Bone marrow (tissue), 2 donors: ENCODE results near the gene MYO9A.
"Not testable (repeated sequence)": the region's sequence is repeated elsewhere in the genome, so short reads cannot be mapped to it uniquely, and the experiment has no call there.

ENCODE experiments used
- DNase-seq, 2 donors: peaks; one replicate each; lab custom pipeline; 2025; lab: John Stamatoyannopoulos, UW

Gene MYO9A

DNA sequence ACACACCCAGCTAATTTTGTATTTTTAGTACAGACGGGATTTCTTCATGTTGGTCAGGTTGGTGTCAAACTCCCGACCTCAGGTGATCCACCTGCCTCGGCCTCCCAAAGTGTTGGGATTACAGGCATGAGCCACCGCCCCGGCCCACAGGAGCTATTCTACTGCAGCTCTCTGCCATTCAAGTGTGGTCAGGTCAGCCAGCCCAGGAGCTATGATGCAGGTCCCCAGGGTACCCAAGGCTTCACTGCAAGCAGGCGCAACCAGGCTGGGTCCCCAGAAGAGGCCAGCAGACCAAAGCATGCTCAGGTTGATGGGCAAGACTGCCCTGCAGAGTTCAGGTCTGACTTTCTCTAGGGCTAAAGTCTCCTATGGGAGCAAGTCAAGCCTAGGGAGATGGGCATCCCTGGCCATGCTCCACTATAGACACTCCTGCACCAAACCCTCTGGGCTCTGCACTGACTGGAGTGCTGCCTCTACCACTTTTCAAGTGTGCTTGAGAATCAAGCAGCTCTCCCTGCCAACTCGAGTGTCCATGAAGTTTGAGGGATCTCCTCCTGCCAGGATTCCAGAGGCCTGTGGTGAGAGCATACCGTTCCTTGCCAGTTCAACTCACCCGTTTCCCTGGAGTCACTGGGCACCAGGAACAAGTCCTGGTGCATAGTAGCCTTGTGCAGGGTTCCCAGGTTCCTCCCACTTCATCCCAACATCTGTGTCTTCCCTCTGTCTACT lies 30.9 kb downstream of the MYO9A start:
- DNase-seq = no peak

DNA sequence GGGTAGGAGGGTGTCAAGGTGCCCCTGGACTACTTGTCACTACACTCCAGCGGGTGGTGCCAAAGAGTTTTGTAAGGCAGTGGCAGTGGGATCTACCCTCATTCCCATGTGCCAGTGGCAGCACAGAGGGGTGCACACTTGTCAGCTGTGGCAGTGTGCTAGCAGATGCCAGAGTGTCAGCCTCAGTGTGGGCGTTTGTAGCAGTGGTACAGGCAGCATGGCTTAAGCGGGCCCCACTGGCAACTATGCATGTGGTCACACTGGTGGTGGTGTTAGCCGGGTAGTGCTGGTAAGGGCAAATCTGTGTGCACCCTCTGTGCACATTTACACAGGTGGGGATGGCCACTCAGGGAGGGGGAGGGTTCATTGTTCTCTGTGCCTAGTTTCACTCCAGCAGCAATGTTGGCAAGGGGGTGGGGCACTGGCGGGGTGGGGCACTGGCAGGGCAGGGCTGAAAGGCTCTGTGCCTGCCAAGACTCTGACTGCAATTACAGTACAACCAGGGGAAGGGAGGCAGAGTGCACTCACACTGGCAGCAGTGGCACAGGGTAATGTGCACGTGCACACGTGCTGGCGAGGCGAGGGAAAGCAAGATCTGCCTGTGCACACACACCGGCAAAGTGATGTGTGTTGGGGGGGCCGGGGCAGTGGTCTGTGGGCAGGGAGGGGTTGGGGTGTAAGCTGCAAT lies 31.8 kb downstream of the MYO9A start:
- DNase-seq = no peak

DNA sequence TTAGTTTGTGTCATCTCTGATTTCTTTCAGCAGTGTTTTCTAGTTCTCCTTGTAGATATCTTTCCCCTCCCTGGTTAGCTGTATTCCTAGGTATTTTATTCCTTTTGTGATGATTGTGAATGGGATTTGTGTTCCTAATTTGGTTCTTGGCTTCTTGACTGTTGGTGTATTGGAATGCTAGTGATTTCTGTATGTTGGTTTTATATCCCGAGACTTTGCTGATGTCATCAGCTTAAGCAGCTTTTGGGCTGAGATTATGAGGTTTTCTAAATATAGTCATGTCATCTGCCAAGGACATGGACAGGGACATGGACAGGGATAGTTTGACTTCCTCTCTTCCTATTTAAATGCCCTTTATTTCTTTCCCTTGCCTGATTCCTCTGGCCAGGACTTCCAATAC lies 35.8 kb downstream of the MYO9A start:
- no peak for DNase-seq

DNA sequence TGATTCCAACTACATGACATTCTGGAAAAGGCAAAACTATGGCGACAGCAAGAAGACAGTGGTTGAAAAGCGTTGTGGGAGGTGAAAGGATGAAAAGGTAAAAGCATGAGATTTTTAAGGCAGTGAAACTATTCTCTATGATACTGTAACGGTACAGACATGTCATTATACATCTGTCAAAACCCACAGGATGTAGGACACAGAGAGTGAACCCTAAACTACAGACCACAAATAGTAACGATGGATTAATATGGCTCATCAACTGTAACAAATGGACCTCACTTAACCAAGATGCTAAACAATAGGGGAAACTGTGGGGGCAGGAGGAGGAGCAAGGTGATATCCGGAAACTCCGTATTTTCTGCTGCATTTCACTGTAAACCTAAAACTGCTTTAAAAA lies 39.1 kb downstream of the MYO9A start:
- DNase-seq = no peak

DNA sequence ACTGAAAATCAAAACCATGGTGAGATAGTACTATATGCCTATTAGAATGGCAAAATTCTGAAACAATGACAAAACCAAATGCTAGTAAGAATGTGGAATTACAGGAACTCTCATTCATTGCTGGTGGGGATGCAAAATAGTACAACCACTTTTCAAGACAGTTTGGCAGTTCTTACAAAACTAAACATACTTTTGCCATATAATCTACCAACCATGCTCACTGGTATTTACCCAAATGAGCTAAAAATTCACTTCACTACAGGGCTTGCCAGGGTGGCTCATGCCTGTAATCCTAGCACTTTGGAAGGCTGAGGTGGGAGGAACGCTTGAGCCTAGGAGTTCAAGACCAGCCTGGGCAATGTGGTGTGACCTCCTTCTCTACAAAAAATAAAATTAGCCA lies 40.0 kb downstream of the MYO9A start:
- no peak for DNase-seq

DNA sequence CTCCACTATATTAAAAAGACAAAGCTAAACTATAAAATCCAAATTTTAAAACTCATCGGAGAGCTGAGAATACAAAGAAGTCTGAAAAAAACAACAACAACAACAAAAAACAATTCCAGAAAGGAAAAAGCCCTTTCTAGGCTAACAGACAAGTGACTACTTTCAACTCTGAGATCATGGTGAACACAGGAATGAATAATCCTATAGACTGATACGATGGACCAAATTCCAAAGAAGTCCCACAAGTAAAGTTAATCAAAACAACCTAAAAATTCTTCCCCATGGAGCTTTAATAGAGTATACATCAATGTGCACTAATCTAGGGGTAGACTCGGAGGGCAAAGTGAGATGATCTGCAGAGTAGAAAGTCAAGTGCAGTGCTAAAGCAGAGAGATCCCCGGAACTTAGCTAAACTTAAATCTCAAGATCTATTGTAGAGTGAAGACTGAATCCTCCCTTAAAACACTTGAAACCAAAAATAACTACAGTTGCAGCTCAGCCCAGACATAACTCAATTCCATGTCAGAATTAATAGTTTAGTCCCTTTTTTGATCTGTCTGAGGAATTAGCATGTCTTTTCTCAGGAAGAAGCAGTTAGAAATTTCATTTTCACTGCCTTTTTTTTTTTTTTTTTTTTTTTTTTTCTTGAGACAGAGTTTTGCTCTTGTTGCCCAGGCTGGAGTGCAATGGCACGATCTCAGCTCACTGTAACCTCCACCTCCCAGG lies 43.5 kb downstream of the MYO9A start:
- no peak for DNase-seq

DNA sequence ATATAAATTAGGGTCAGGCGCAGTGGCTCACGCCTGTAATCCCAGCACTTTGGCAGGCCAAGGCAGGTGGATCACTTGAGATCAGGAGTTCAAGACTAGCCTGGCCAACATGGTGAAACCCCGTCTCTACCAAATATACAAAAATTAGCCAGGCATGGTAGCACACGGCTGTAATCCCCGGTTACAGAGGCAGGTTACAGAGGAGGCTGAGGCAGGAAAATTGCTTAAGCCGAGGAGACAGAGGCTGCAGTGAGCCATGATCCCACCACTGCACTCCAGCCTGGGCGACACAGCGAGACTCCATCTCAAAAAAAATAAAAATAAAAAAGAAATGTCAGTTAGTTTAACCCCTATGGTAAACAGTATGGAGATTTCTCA lies 46.5 kb downstream of the MYO9A start:
- not testable (repeated sequence) for DNase-seq

DNA sequence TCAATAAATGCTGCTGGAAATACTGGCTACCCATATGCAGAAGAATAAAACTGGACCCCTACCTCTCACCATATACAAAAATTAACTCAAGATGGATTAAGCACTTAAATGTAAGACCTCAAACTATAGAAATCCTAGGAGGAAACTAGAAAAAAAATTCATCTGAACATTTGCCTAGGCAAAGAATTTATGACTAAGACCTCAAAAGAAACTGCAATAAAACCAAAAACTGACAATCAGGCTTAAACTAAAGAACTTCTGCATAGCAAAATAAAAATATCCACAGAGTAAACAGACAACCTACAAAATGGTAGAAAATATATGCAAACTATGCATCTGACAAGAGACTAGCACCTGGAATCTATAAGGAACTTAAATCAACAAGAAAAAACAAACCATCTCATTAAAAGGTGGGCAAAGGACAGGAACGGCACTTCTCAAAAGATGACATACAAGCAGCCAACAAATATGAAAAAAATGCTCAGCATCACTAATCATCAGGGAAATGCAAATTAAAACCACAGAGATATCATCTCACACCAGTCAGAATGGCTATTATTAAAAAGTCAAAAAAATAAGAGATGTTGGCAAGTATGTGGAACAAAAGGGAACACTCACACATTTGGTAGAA lies 47.0 kb downstream of the MYO9A start:
- no peak for DNase-seq

DNA sequence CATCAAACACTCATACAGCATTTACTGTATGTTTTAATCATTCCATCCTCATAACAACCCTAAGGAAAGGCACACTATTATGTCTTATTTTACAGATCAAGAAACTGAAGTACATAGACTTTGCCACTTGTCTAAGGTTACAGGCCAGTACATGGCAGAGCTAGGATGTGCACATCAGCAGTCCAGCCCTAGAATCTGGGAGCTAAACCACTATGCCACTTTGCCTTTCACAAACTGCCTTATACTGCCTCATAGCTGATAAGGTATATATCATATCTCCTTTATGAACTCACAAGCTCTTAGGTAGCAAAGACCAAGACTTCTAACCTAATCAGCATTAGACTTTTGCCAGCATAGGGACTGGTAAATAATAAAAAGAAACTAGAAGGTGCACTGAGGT lies 49.1 kb downstream of the MYO9A start:
- no peak for DNase-seq

DNA sequence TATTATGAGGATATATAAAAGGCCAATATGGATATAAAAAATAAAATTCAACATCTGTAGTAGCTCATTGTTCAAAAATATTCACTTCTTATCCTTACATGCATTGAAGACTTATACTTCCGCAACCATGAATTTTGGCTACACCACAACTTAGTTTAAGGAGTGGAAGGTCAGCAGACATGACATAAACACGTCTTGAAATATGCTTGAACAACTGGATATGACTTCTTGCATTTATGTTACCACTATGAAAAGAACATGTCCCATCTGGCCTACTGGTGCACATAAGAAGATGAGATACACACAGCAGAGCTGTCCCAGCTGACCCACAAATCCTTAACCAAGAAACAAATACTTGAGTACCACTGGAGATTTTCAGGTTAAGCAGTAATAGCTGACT lies 52.1 kb downstream of the MYO9A start:
- DNase-seq = no peak

DNA sequence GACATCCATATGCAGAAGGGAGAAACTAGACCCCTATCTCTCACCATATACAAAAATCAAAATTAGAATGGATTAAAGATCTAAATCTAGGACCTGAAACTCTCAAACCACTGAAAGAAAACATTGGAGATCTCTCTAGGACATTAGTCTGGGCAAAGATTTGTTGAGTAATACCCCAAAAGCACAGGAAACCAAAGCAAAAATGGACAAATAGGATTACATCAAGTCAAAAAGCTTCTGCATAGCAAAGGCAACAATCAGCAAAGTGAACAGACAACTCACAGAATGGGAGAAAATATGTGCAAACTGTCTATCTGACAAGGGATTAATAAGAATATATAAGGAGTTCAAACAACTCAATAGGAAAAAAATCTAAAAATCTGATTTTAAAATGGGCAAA lies 54.8 kb downstream of the MYO9A start:
- DNase-seq = no peak

DNA sequence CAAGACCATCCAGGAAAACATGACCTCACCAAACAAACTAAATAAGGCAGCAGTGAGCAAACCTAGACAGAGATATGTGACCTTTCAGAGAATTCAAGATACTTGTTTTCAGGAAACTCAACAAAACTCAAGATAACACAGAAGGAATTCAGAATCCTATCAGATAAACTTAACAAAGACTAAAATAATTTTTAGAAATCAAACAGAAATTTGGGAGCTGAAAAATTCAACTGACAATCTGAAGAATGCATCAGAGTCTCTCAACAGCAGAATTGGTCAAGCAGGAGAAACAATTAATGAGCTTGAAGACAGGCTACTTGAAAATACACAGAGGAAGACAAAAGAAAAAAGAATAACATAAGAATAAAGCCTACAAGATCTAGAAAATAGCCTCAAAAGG lies 55.6 kb downstream of the MYO9A start:
- no peak for DNase-seq

DNA sequence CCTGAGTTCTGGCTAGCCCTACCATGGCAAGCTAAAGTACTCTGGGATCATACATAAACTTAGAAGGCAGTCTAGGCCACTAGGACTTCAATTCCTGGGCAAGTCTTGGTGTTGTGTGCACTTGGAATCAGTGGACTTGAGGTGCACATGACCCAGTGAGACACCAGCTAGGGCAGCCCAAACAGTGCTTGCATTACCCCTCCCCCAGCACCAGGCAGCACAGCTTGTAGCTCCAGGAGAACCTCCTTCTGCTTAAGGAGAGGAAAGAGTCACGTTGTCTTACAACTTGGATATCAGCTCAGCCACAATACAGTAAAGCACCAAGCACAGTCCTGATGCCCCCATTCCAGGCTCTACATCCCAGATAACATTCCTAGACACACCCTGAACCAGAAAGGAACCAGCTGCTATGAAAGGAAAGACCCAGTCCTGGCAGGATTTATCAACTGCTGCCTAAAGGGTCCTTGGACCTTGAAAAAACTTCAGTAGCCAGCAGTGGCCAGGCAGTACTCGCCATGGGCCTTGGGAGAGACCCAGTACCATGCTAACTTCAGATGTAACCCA lies 57.2 kb downstream of the MYO9A start:
- DNase-seq = no peak

DNA sequence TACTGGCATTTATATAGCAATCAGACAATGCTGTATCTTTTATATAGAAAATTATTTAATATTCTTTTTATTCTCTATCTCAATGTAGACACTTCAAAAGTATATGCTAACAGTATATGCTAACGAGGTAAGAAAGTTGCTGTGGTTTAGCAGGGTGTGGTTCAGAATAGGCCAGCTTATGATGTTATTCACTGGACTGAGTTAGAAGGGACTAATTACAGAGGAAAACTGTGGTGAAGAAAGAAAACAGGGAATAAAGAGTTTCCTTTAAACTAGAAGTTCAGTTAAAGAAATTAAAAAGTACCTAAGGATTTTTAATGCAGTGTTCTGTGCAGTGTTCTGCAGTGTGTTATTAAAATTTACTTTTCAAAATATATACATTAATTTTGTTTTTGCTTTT lies 59.4 kb downstream of the MYO9A start:
- no peak for DNase-seq

DNA sequence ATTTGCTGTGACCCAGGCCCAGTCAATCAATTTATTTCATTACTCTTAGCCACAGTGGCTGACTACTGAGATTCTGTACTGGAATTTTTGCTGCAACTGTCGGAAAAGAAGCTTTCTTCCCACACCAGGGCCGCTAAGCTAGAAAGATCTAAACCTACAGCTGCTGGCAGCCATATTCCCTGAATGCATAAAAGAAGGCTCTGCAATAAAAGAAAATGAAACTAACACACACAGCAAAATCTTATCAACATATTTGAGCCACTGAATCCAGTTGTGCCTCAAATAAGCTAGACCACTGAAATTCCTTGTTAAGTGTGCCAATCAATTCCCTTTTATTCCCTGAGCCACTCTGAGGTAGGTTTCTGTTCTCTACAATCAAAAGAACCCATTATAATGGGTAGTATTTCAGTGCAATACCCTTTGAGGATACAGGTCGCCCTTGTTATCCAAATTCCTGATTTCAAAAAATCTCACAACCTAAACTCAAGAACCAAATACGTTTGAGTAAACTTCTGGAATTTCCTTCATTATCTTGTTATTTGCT lies 60.3 kb downstream of the MYO9A start:
- DNase-seq = no peak

DNA sequence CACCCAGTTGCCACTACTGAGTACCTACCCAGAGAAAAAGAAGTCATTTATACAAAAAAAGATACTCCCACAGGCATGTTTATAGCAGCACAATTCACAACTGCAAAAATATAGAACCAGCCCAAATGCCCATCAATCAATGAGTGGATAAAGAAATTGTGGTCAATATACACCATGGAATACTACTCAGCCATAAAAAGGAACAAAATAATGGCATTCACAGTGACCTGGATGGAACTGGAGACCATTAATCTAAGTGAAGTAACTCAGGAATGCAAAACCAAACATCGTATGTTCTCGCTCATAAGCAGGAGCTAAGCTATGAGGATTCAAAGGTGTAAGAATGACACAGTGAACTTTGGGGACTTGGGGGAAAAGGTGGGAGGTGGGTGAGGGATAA lies 61.7 kb downstream of the MYO9A start:
- DNase-seq = not testable (repeated sequence)

DNA sequence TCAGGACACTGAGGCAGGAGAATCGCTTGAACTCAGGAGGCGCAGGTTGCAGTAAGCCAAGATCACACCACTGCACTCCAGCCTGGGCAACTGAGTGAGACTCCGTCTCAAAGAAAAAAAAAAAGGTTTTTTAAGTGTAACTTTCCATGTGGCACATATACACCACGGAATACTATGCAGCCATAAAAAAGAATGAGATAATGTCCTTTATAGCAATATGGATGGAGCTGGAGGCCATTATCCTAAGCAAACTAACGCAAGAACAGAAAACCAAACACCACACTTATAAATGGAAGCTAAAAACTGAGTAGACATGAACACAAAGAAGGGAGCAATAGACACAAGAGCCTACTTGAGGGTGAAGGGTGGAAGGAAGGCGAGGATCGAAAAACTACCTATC lies 64.7 kb downstream of the MYO9A start:
- not testable (repeated sequence) for DNase-seq

DNA sequence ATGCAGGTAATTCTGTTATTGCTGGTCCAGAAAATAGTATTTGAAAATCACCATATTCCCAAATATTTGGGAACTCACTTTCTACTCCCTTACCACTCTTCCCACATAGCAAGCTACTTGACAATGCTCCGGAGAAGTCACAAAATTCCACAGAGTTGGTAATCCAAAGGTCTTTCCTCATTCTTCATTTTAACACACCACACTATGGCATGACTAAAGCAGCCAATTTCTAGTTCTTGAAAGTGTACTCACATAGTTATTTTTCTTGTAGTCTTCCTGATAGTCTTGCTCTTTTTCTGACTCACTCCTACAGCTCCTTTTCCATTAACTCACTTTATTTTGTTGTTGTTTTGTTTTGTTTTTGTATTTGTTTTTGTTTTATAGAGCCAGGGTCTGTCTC lies 67.2 kb downstream of the MYO9A start:
- no peak for DNase-seq

DNA sequence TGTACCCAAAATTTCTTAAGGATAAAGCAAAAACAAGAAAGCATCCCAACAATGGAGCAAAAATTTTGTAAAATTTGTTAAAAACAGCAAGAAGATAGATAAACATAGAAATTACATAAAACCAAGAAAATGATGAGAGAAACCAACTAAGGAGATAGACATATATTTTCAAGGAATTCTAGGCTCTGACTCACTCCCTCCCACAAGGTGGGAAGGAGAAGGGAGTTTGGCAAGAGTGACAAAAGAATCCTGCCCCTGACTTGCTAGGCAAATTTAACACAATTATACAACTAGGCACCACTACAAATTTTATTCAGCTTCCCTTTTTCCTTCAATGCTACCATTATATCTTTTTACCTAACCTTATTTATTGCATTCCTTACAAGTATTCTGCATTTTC lies 70.9 kb downstream of the MYO9A start:
- DNase-seq = no peak

DNA sequence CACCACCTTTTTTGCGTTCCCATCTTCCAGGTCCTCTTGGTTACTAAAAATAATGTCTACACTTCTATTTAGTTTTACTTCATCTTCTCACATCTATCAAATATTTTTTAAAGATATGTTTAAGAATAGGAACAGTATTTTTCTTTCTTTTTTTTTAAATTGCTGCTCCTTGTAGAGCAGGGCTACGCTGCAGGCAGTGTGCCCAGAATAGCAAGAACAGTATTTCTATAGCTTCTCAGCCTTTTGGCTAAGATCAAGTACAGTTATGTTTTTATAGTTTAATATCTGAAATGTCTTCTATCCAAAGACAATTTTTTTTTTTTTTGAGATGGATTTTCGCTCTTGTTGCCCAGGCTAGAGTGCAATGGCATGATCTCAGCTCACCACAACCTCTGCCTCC lies 73.0 kb downstream of the MYO9A start:
- DNase-seq = no peak

DNA sequence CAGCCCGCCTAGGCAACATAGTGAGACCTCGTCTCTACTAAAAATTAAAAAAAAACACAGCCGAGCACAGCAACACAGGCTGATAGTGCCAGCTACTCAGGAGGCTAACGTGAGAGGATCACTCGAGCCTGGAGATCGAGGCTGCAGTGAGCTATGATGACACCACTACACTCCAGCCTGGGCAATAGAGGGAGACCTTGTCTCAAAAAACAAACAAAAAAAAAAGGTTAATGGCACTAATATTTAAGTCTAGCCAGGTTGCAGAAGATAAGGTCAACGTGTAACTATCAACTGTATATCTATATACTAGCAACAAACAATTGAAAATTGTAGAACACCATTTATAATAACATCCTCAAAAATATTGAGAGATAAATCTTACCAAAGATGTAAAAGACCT lies 75.1 kb downstream of the MYO9A start:
- DNase-seq = no peak

DNA sequence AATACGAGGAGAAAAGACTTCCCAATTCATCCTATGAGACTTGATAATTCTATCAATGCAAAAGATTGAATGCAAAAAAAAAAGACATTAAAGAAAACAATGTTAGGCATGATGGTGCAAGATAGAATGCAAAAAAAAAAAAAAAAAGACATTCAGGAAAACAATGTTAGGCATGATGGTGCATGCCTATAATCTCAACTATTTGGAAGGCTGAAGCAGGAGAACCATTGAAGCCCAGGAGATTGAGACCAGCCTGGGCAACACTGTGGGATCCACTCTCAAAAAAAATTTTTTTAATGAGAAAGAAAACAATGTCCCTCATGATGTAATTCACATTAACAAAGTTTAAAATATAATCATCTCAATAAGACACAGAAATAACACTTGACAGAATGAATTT lies 75.9 kb downstream of the MYO9A start:
- no peak for DNase-seq
